ENCODE measurements around the gene PRSS57. TPM values are rescaled to one million over a fixed set of nuclear protein-coding genes. Genes with fewer than 3 reads are reported as not detected.

PRSS57 gene
- total and polyA plus RNA-seq, 2 of the 13 experiments (the other 11 are each of a cell fraction or from before 2014, with no cell fraction given), result 0.12 TPM; not detected in 1

GRCh38 chr19:660793-661426 is 34.3 kb downstream of the PRSS57 start (continued):
- peak; percentile 69; the same call in 1 of the 2 replicates for TF ChIP-seq ZNF710 (CRISPR knock-in tag; IDR thresholded peaks at IDR 0.05; ENCODE audit: borderline replicate concordance)
- peak; percentile 48 to 67 for TF ChIP-seq HMGXB4 (CRISPR knock-in tag; IDR thresholded peaks at IDR 0.05; ENCODE audit: borderline replicate concordance in 1 of 2, low read depth in 1 of 2)
- TF ChIP-seq ZNF556 (CRISPR knock-in tag; IDR thresholded peaks at IDR 0.05; ENCODE audit: borderline replicate concordance), result no peak
- TF ChIP-seq ZNF34 (CRISPR knock-in tag; IDR thresholded peaks at IDR 0.05; ENCODE audit: borderline replicate concordance), result no peak
- no peak for TF ChIP-seq ZNF547 (CRISPR knock-in tag; IDR thresholded peaks at IDR 0.05)
- TF ChIP-seq AKAP8 (CRISPR knock-in tag; IDR thresholded peaks at IDR 0.05), result peak; percentile 99
- TF ChIP-seq MIER2 (CRISPR knock-in tag; IDR thresholded peaks at IDR 0.05), result peak; percentile 78
- peak; percentile 62; the same call in 1 of the 2 replicates for TF ChIP-seq KDM6A (CRISPR knock-in tag; IDR thresholded peaks at IDR 0.05; ENCODE audit: low read depth)
- TF ChIP-seq STAG1 (CRISPR knock-in tag; IDR thresholded peaks at IDR 0.05), result peak; percentile 6; the same call in 1 of the 2 replicates
- TF ChIP-seq EED (CRISPR knock-in tag; IDR thresholded peaks at IDR 0.05), result peak; percentile 5; the same call in 1 of the 2 replicates
- TF ChIP-seq MLLT10 (CRISPR knock-in tag; IDR thresholded peaks at IDR 0.05), result 0 out of 2 replicates have a peak, but pooled peaks have one; percentile 38
- no peak; the same call in 1 of the 2 replicates for TF ChIP-seq ZNF362 (CRISPR knock-in tag; IDR thresholded peaks at IDR 0.05; ENCODE audit: borderline replicate concordance)
- TF ChIP-seq ARNTL (CRISPR knock-in tag; IDR thresholded peaks at IDR 0.05), result no peak
- 0 out of 2 replicates have a peak, but pooled peaks have one; percentile 5 for TF ChIP-seq ZNF329 (CRISPR knock-in tag; IDR thresholded peaks at IDR 0.05; ENCODE audit: low read depth)
- peak; percentile 67 for TF ChIP-seq BORCS8-MEF2B (CRISPR knock-in tag; IDR thresholded peaks at IDR 0.05)
- peak; percentile 67; the same call in 1 of the 2 replicates for TF ChIP-seq ZFP36L1 (CRISPR knock-in tag; IDR thresholded peaks at IDR 0.05)
- no peak for TF ChIP-seq ATF7 (IDR thresholded peaks at IDR 0.05)
- TF ChIP-seq ATF7 (CRISPR knock-in tag; IDR thresholded peaks at IDR 0.05), result no peak; the same call in 1 of the 2 replicates
- TF ChIP-seq ZNF501 (CRISPR knock-in tag; IDR thresholded peaks at IDR 0.05), result peak; percentile 46
- TF ChIP-seq ZNF20 (CRISPR knock-in tag; IDR thresholded peaks at IDR 0.05), result no peak; the same call in 1 of the 2 replicates
- peak; percentile 62; the same call in 1 of the 2 replicates for TF ChIP-seq ZBTB37 (CRISPR knock-in tag; IDR thresholded peaks at IDR 0.05)
- 0 out of 2 replicates have a peak, but pooled peaks have one; percentile 67 for TF ChIP-seq EEA1 (CRISPR knock-in tag; IDR thresholded peaks at IDR 0.05; ENCODE audit: borderline replicate concordance)

All from HepG2 (cell line).